Ovary (tissue), 9 donors: ENCODE results near the gene PBX4. TPM values are rescaled to one million over a fixed set of nuclear protein-coding genes. Genes with fewer than 3 reads are reported as not detected.

Source experiments
- DNase-seq, 5 donors: peaks; one replicate each; pipeline ENCODE4 v3.0.0-alpha.2; 2019 to 2020
- H3K27ac ChIP-seq, 2 donors: fragments of 200-600 bp; one replicate each; pipeline versions ENCODE4 v1.5.1 to v1.8.0; 2019 to 2022
- H3K27me3 ChIP-seq: fragments of 200-600 bp; one replicate; pipeline ENCODE4 v1.8.0; 2022
- H3K36me3 ChIP-seq: fragments of 200-600 bp; sonication (generic); one replicate; pipeline ENCODE4 v1.5.1; 2019
- H3K4me1 ChIP-seq: one replicate; pipeline ENCODE4 v1.8.1; 2013; ENCODE audit warnings: mild to moderate bottlenecking, moderate library complexity; ENCODE audit not compliant: insufficient read depth
- H3K4me3 ChIP-seq: fragments of 200-600 bp; sonication (generic); one replicate; pipeline ENCODE4 v1.5.1; 2017
- H3K9me3 ChIP-seq, 2 donors: fragments of 200-600 bp in 1 of 2; sonication (generic) in 1 of 2; one replicate each; pipeline versions ENCODE4 v1.5.1 to v1.8.1; 2013 to 2019; ENCODE audit warnings: mild to moderate bottlenecking in 1 of 2, moderate library complexity in 1 of 2
- CTCF ChIP-seq, 3 donors: fragments of 450-650 bp in 2 of 3; fragments of 200-600 bp in 1 of 3; IDR thresholded peaks; one replicate each; pipeline versions ENCODE4 v1.5.1 to v1.8.0; 2016 to 2022; ENCODE audit warnings: antibody characterized with exemption in 3 of 3, mild to moderate bottlenecking in 1 of 3
- EP300 ChIP-seq: sonication (generic); formaldehyde crosslinking; IDR thresholded peaks from one replicate; pipeline ENCODE4 v1.6.1; 2017; ENCODE audit warnings: antibody characterized with exemption
- POLR2A ChIP-seq: fragments of 450-650 bp; IDR thresholded peaks from one replicate; pipeline ENCODE4 v1.6.1; 2017; ENCODE audit warnings: antibody characterized with exemption, mild to moderate bottlenecking, moderate library complexity
- WGBS, 3 donors: extraction: QIAGEN DNeasy Blood & Tissue Kit in 1 of 3; methylation state at CpG; one replicate each; pipeline versions ENCODE4 v1.1.5 to v1.1.7; 2013 to 2017; 5-methylcytosine and 5-hydroxymethylcytosine counted together
- intact Hi-C, 4 donors: fragments of 100-400 bp; cut with DNase I; formaldehyde crosslinking; loops; one replicate each; pipeline versions ENCODE4 v1.11.0 to v1.15.1; 2022 to 2023
- polyA plus RNA-seq, 2 donors: library from polyadenylated mRNA; stranded (reverse); fragments of 200-250 nt in 1 of 2; fragments of 350-450 nt in 1 of 2; fragmentation: Illumina TruSeq in 1 of 2; extraction: RNeasy Lipid Tissue Mini Kit (QIAGEN cat#74804) in 1 of 2; gene quantifications; one replicate each; pipeline ENCODE4 v1.2.3, GENCODE V29; 2013 to 2014
- total RNA-seq, 7 donors: library from RNA; depleted of rRNA in 2 of 7; stranded (reverse); fragments of >200 nt in 2 of 7; fragmentation: NEBNext Ultra II Directional in 3 of 7; extraction: Animal tissue kit (Norgen Biotek cat#: 25700) in 3 of 7; gene quantifications; one replicate each; pipeline versions ENCODE4 v1.1.0 to v1.2.4, GENCODE V29; 2016 to 2023
- donor health status: DM: no; HTN: no; CAD: no; lungs with moderate emphysema.
- donor health status: DM: no; HTN: no; CAD: no.
- donor health status: Bipolar disorder and iron deficiency.
- donor health status: DM: yes; HTN: yes; CAD: no.
- donor health status: DM: no; HTN: no; CAD: no.
- donor health status: DM: yes; HTN: yes; CAD: no.

Gene PBX4
- total and polyA plus RNA-seq, 9 donors = 0.73 to 4.4 (median 3.2) TPM

DNA sequence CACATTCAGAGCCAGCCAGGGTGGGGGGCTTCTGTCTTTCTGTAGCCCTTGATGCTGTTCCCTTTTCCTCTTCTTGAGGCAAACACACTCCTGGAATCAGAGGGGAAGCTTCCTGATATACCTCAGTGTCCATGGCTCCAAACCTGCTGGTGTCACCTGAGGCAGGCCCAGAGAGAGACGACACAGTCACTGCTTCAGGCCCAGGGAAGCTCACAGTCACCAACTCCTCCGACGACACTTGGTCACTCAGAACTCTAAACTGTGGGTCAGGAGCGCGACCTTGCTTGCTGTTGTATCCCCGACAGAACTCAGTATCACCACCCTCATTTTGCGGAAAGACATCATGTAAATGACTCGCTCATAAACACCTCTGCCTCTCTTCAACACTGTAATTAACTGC lies 43.9 kb upstream of the PBX4 start:
- 65 to 80% (median 73%) methylated on average over 8 of the region's 8 CpGs for WGBS, 3 donors
- H3K9me3 ChIP-seq = no peaks in the 10 kb centered on the region
- H3K36me3 ChIP-seq = no peaks in the 10 kb centered on the region
- intact Hi-C loops = loop anchor here in 1 of 4 donors (10.0 kb wide), 1 partner anchor 292 kb away; no protein-coding TSS in a partner anchor
- peaks cover 2% of the 10 kb centered on the region for H3K4me1 ChIP-seq
- TF ChIP-seq POLR2A (no peak), CTCF (IDR thresholded peaks at IDR 0.05) (no peak), EP300 (no peak)
- H3K27me3 ChIP-seq = no peaks in the 10 kb centered on the region
- peak overlapping the region; percentile 89 for H3K4me3 ChIP-seq
- peak in 1 of 5 donors; percentile 19 for DNase-seq
- H3K27ac ChIP-seq = no peak overlapping the region

GRCh38 chr19:19661675-19662251 lies 43.3 kb upstream of the PBX4 start:
- H3K27ac ChIP-seq = no peak overlapping the region
- H3K27me3 ChIP-seq = no peaks in the 10 kb centered on the region
- peak in 1 of 5 donors; percentile 18 for DNase-seq
- WGBS, 3 donors = 65 to 75% (median 66%) methylated on average over 18 of the region's 18 CpGs
- intact Hi-C loops = loop anchor here in 1 of 4 donors (10.0 kb wide), 1 partner anchor 293 kb away; no protein-coding TSS in a partner anchor
- peaks cover 2% of the 10 kb centered on the region for H3K4me1 ChIP-seq
- no peaks in the 10 kb centered on the region for H3K36me3 ChIP-seq
- H3K4me3 ChIP-seq = no peak overlapping the region
- no peak for TF ChIP-seq POLR2A
- TF ChIP-seq CTCF (IDR thresholded peaks at IDR 0.05) = no peak
- no peak for TF ChIP-seq EP300
- H3K9me3 ChIP-seq = no peaks in the 10 kb centered on the region

DNA sequence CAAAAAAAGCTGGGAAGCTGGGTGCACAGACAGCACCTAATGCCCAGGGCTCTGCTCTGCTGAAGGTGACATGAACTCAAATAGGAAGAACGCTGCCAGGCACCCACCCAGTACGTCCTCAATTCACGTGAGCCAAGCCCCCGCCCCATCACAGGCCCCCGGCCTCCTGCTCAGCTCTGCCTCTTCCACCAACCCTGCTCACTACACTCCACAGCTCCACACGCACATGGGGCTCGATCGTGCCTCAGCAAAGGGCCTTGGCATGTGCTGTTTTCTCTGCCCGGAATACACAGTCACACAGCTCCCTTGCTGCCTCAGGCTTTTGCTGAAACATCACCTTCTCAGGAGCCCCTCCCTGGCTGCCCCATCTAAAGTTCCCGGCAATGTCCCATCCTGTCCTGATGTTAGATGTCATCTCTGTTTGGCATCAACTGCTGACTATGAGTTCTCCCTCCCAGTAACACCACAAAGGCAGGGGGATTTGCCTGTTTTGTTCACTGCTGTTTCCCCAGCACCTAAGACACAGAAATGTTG lies 42.7 kb upstream of the PBX4 start:
- Histone ChIP-seq H3K27me3 (no peaks in the 10 kb centered on the region), H3K36me3 (no peaks in the 10 kb centered on the region), H3K27ac (no peak overlapping the region), H3K4me3 (no peak overlapping the region), H3K4me1 (peaks cover 2% of the 10 kb centered on the region), H3K9me3 (no peaks in the 10 kb centered on the region)
- 77 to 79% (median 78%) methylated on average over 10 of the region's 10 CpGs for WGBS, 3 donors
- intact Hi-C loops = loop anchor here in 1 of 4 donors (10.0 kb wide), 1 partner anchor 294 kb away; no protein-coding TSS in a partner anchor
- TF ChIP-seq EP300 (no peak), CTCF (IDR thresholded peaks at IDR 0.05) (no peak), POLR2A (no peak)
- peak in 1 of 5 donors; percentile 17 for DNase-seq

GRCh38 chr19:19659646-19660245 lies 41.3 kb upstream of the PBX4 start:
- no peaks in the 10 kb centered on the region for H3K36me3 ChIP-seq
- 78 to 81% (median 81%) methylated on average over 17 of the region's 17 CpGs for WGBS, 3 donors
- no peaks in the 10 kb centered on the region for H3K9me3 ChIP-seq

More at GRCh38 chr19:19659646-19660245, 41.3 kb upstream of the PBX4 start:
- H3K27ac ChIP-seq = no peak overlapping the region
- H3K27me3 ChIP-seq = no peaks in the 10 kb centered on the region
- TF ChIP-seq CTCF (IDR thresholded peaks at IDR 0.05) (no peak), EP300 (no peak), POLR2A (no peak)
- intact Hi-C loops = loop anchor here in 1 of 4 donors (10.0 kb wide), 1 partner anchor 295 kb away; no protein-coding TSS in a partner anchor
- DNase-seq = peak in 2 of 5 donors; percentile 17
- H3K4me3 ChIP-seq = no peak overlapping the region
- peaks cover 2% of the 10 kb centered on the region for H3K4me1 ChIP-seq
